WTC11 (cell line): Measurements from ENCODE around the gene PTPDC1.

Experiments used
- CBFB ChIP-seq: sonication (generic); formaldehyde crosslinking; IDR thresholded peaks from 2 replicates; pipeline ENCODE4 v1.8.1; 2022; ENCODE audit warnings: mild to moderate bottlenecking, low read depth, missing genetic modification reagents
- CREB1 ChIP-seq: sonication (generic); formaldehyde crosslinking; IDR thresholded peaks from 2 replicates; pipeline ENCODE4 v1.8.0; 2023; ENCODE audit warnings: mild to moderate bottlenecking, missing genetic modification reagents
- FOXK1 ChIP-seq: sonication (generic); formaldehyde crosslinking; IDR thresholded peaks from 2 replicates; pipeline ENCODE4 v1.8.0; 2022; ENCODE audit warnings: mild to moderate bottlenecking, moderate library complexity, missing genetic modification reagents
- GABPB1 ChIP-seq: sonication (generic); formaldehyde crosslinking; IDR thresholded peaks from 2 replicates; pipeline ENCODE4 v1.8.1; 2023; ENCODE audit warnings: mild to moderate bottlenecking, missing genetic modification reagents
- IRF1 ChIP-seq: sonication (generic); formaldehyde crosslinking; IDR thresholded peaks from 2 replicates; pipeline ENCODE4 v1.8.0; 2023; ENCODE audit warnings: missing genetic modification reagents
- NFE2L1 ChIP-seq: sonication (generic); formaldehyde crosslinking; IDR thresholded peaks from 2 replicates; pipeline ENCODE4 v1.8.1; 2023; ENCODE audit warnings: missing genetic modification reagents
- RELA ChIP-seq: sonication (generic); formaldehyde crosslinking; IDR thresholded peaks from 2 replicates; pipeline ENCODE4 v1.8.1; 2022; ENCODE audit warnings: missing genetic modification reagents, mild to moderate bottlenecking, borderline replicate concordance
- RORB ChIP-seq: fragments of 250-450 bp; sonication (Bioruptor Pico); IDR thresholded peaks from 2 replicates; pipeline ENCODE4 v1.9.0; 2021; ENCODE audit warnings: mild to moderate bottlenecking
- ZNF232 ChIP-seq: sonication (generic); formaldehyde crosslinking; IDR thresholded peaks from 2 replicates; pipeline ENCODE4 v1.8.0; 2022; ENCODE audit warnings: mild to moderate bottlenecking, missing genetic modification reagents
- ZNF425 ChIP-seq: fragments of 250-450 bp; sonication (Bioruptor Pico); conservative IDR thresholded peaks from 2 replicates; pipeline ENCODE4 v1.9.0; 2021; ENCODE audit warnings: mild to moderate bottlenecking
- TF ChIP-seq, protein P1 (sequence below): fragments of 200-600 bp; IDR thresholded peaks from 2 replicates; pipeline ENCODE4 v1.8.0; 2022; ENCODE audit warnings: antibody characterized with exemption
- TF ChIP-seq, protein P2 (sequence below): sonication (generic); formaldehyde crosslinking; IDR thresholded peaks from 2 replicates; pipeline ENCODE4 v1.8.1; 2023; ENCODE audit warnings: mild to moderate bottlenecking, missing genetic modification reagents, moderate library complexity
- TF ChIP-seq, protein P3 (sequence below): sonication (generic); formaldehyde crosslinking; conservative IDR thresholded peaks from 2 replicates; pipeline ENCODE4 v1.8.1; 2022; ENCODE audit warnings: mild to moderate bottlenecking, missing genetic modification reagents

DNA sequence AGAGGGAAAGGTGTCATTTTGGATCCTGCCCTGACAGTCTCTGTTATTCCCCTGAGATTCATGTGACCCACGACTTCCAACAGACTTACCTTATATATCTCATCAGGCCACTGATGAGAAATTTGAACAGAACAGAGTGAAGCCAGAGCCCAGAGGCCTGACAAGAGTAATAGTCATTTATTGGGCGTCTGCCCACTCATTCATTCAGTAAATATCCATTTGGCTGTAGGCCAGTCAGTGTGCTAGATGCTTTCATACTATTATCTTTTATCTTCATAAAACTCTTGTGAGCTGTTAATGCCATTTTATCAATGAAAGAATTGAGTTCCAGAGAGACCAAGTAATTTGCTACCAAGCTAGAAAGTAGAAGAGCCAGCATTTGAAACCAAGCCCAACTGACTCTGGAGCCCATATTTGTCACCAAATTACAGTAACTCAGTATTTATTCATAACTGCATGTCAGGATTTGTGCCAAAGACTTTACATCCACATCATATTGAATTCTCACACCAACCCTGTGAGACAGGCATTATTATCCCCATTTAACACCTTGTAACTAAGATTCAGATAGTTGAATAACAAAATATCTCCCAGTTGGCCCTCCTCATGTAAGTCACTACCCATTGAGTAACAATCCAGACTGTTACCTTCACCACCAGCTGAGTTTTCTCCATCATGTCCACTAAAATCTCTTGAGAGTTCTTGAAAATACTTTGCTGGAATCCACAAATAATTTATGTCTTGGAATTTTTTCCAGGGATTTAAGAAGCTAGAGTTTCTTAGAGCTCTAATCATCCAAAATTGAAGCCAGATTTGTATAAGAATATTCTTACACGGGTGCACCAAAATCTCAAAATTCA lies 2.5 kb downstream of the PTPDC1 start:
- no peak for TF ChIP-seq NFE2L1 (CRISPR knock-in tag)
- TF ChIP-seq, protein P1, sequence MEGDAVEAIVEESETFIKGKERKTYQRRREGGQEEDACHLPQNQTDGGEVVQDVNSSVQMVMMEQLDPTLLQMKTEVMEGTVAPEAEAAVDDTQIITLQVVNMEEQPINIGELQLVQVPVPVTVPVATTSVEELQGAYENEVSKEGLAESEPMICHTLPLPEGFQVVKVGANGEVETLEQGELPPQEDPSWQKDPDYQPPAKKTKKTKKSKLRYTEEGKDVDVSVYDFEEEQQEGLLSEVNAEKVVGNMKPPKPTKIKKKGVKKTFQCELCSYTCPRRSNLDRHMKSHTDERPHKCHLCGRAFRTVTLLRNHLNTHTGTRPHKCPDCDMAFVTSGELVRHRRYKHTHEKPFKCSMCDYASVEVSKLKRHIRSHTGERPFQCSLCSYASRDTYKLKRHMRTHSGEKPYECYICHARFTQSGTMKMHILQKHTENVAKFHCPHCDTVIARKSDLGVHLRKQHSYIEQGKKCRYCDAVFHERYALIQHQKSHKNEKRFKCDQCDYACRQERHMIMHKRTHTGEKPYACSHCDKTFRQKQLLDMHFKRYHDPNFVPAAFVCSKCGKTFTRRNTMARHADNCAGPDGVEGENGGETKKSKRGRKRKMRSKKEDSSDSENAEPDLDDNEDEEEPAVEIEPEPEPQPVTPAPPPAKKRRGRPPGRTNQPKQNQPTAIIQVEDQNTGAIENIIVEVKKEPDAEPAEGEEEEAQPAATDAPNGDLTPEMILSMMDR, result no peak
- TF ChIP-seq, protein P2, sequence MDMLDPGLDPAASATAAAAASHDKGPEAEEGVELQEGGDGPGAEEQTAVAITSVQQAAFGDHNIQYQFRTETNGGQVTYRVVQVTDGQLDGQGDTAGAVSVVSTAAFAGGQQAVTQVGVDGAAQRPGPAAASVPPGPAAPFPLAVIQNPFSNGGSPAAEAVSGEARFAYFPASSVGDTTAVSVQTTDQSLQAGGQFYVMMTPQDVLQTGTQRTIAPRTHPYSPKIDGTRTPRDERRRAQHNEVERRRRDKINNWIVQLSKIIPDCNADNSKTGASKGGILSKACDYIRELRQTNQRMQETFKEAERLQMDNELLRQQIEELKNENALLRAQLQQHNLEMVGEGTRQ (CRISPR knock-in tag), result no peak
- no peak for TF ChIP-seq IRF1 (CRISPR knock-in tag)
- no peak for TF ChIP-seq GABPB1 (CRISPR knock-in tag)
- no peak for TF ChIP-seq ZNF232 (CRISPR knock-in tag)
- TF ChIP-seq CREB1 (CRISPR knock-in tag), result no peak
- TF ChIP-seq CBFB (CRISPR knock-in tag), result no peak
- TF ChIP-seq RELA (CRISPR knock-in tag), result no peak
- TF ChIP-seq ZNF425 (CRISPR knock-in tag), result no peak
- no peak for TF ChIP-seq RORB (CRISPR knock-in tag)
- TF ChIP-seq, protein P3, sequence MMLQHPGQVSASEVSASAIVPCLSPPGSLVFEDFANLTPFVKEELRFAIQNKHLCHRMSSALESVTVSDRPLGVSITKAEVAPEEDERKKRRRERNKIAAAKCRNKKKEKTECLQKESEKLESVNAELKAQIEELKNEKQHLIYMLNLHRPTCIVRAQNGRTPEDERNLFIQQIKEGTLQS, result no peak
- TF ChIP-seq FOXK1 (CRISPR knock-in tag), result no peak
